ENCODE data around the gene NPIPA5. TPM values are rescaled to one million over a fixed set of nuclear protein-coding genes. Genes with fewer than 3 reads are reported as not detected.
A peak's percentile ranks its signal among the peaks of the same experiment; 100 is the strongest.
"Not testable (repeated sequence)": the region's sequence is repeated elsewhere in the genome, so short reads cannot be mapped to it uniquely, and the experiment has no call there.

Gene NPIPA5
- total RNA-seq, 1 donor from 2014 or later, result 8.5 TPM

DNA sequence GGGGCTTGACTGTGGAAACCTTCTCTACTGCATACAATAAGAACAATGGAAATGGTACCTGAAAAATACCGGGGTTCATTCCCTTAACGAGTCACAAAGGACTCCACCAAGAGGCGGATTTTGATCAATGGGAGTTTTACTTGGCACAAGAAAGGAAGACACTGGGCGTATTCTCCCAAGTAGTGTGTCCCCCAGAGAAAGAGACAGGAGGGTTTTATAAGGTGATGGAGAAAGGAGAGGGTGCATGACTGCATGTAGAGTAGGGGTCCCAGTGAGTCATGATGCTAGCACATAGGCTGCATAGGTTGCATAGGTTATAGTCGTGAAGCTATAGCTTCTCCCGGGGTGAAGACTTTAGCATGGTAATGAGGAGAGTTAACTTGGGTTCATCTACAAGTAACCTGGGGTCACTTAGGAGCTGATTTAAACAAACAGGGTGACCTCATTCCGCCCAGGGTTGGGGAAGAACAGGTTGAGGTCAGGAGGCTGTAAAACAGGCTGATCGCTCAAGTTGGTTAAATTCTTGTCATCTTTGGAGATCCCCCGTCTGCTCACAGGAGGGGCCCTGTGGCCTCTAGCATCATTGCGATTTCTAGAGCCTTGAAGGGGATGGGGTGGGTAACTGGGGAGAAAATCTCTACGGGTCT is 19.0 kb upstream of the NPIPA5 start:
- Mint-ChIP-seq H3K27me3 (no peaks in the 10 kb centered on the region), H3K4me3 (ENCODE audit: low read depth) (peak overlapping the region; percentile 83), H3K36me3 (ENCODE audit: insufficient read depth) (peaks cover 12% of the 10 kb centered on the region), H3K4me1 (ENCODE audit: low read depth) (peaks cover 25% of the 10 kb centered on the region), H3K27ac (peak overlapping the region; percentile 62), H3K9me3 (ENCODE audit: low read depth) (no peaks in the 10 kb centered on the region)
- TF ChIP-seq, protein P1, sequence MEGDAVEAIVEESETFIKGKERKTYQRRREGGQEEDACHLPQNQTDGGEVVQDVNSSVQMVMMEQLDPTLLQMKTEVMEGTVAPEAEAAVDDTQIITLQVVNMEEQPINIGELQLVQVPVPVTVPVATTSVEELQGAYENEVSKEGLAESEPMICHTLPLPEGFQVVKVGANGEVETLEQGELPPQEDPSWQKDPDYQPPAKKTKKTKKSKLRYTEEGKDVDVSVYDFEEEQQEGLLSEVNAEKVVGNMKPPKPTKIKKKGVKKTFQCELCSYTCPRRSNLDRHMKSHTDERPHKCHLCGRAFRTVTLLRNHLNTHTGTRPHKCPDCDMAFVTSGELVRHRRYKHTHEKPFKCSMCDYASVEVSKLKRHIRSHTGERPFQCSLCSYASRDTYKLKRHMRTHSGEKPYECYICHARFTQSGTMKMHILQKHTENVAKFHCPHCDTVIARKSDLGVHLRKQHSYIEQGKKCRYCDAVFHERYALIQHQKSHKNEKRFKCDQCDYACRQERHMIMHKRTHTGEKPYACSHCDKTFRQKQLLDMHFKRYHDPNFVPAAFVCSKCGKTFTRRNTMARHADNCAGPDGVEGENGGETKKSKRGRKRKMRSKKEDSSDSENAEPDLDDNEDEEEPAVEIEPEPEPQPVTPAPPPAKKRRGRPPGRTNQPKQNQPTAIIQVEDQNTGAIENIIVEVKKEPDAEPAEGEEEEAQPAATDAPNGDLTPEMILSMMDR (IDR thresholded peaks at IDR 0.05; ENCODE audit: unreplicated experiment), result no peak
- no peak for DNase-seq (ENCODE audit: low spot score, unreplicated experiment)

GRCh38 chr16:15396509-15396829 is 18.4 kb upstream of the NPIPA5 start:
- peaks cover 25% of the 10 kb centered on the region for H3K4me1 Mint-ChIP-seq (ENCODE audit: low read depth)
- not testable (repeated sequence) for DNase-seq (ENCODE audit: low spot score, unreplicated experiment); H3K9me3 Mint-ChIP-seq (ENCODE audit: low read depth); H3K27me3 Mint-ChIP-seq
- H3K36me3 Mint-ChIP-seq (ENCODE audit: insufficient read depth), result peaks cover 12% of the 10 kb centered on the region
- peak overlapping the region; percentile 83 for H3K4me3 Mint-ChIP-seq (ENCODE audit: low read depth)
- H3K27ac Mint-ChIP-seq, result peak overlapping the region; percentile 62

- not testable (repeated sequence) for H3K27me3 Mint-ChIP-seq; H3K9me3 Mint-ChIP-seq (ENCODE audit: low read depth)
- Mint-ChIP-seq H3K27ac (peak within 1 kb of the TSS; percentile 62), H3K4me3 (ENCODE audit: low read depth) (peak within 1 kb of the TSS; percentile 83), H3K4me1 (ENCODE audit: low read depth) (peaks cover 25% of the 10 kb centered on the region), H3K36me3 (ENCODE audit: insufficient read depth) (peaks cover 12% of the 10 kb centered on the region)
- peak; percentile 36 for DNase-seq (ENCODE audit: low spot score, unreplicated experiment)
Observed at GRCh38 chr16:15395631-15396508, 17.8 kb upstream of the NPIPA5 start, which contains the start of gene MPV17L. Gene MPV17L, plus strand, starts transcription at chr16:15395754. Its CDS starts 144 bp downstream, at chr16:15395898.

- not testable (repeated sequence) for H3K9me3 Mint-ChIP-seq (ENCODE audit: low read depth); H3K27ac Mint-ChIP-seq; H3K36me3 Mint-ChIP-seq (ENCODE audit: insufficient read depth); DNase-seq (ENCODE audit: low spot score, unreplicated experiment); H3K27me3 Mint-ChIP-seq; H3K4me3 Mint-ChIP-seq (ENCODE audit: low read depth)
- peaks cover 12% of the 10 kb centered on the region for H3K4me1 Mint-ChIP-seq (ENCODE audit: low read depth)
Observed at GRCh38 chr16:15393025-15393424, 14.9 kb upstream of the NPIPA5 start.

- DNase-seq (ENCODE audit: low spot score, unreplicated experiment); H3K9me3 Mint-ChIP-seq (ENCODE audit: low read depth); H3K4me1 Mint-ChIP-seq (ENCODE audit: low read depth); H3K4me3 Mint-ChIP-seq (ENCODE audit: low read depth); H3K27ac Mint-ChIP-seq; H3K36me3 Mint-ChIP-seq (ENCODE audit: insufficient read depth); H3K27me3 Mint-ChIP-seq: not testable (repeated sequence)
Observed at GRCh38 chr16:15389916-15390315, 11.8 kb upstream of the NPIPA5 start.

GRCh38 chr16:15388060-15388459 is 10.0 kb upstream of the NPIPA5 start:
- H3K27me3 Mint-ChIP-seq; H3K4me3 Mint-ChIP-seq (ENCODE audit: low read depth); H3K36me3 Mint-ChIP-seq (ENCODE audit: insufficient read depth); H3K9me3 Mint-ChIP-seq (ENCODE audit: low read depth); H3K4me1 Mint-ChIP-seq (ENCODE audit: low read depth); DNase-seq (ENCODE audit: low spot score, unreplicated experiment); H3K27ac Mint-ChIP-seq: not testable (repeated sequence)

- H3K27ac Mint-ChIP-seq, result peak overlapping the region; percentile 76
- not testable (repeated sequence) for H3K27me3 Mint-ChIP-seq; H3K4me3 Mint-ChIP-seq (ENCODE audit: low read depth); H3K4me1 Mint-ChIP-seq (ENCODE audit: low read depth); H3K36me3 Mint-ChIP-seq (ENCODE audit: insufficient read depth); DNase-seq (ENCODE audit: low spot score, unreplicated experiment); H3K9me3 Mint-ChIP-seq (ENCODE audit: low read depth)
Observed at GRCh38 chr16:15382810-15383209, 4.7 kb upstream of the NPIPA5 start.

DNA sequence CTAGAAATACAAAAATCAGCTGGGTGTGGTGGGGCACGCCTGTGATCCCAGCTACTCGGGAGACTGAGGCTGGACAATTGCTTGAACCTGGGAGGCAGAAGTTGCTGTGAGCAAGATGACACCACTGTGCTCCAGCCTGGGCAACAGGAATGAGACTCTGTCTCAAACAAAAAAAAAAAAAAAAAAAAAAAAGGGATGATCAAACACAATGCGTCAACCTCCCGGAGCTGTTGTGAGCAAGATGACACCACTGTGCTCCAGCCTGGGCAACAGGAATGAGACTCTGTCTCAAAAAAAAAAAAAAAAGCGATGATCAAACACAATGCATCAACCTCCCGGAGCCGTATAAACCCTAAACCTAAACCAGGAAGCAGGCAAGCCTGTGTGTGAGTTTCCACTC is 20.6 kb downstream of the NPIPA5 start:
- H3K36me3 Mint-ChIP-seq (ENCODE audit: insufficient read depth); H3K4me3 Mint-ChIP-seq (ENCODE audit: low read depth); H3K4me1 Mint-ChIP-seq (ENCODE audit: low read depth); DNase-seq (ENCODE audit: low spot score, unreplicated experiment); H3K27me3 Mint-ChIP-seq; H3K9me3 Mint-ChIP-seq (ENCODE audit: low read depth); H3K27ac Mint-ChIP-seq: not testable (repeated sequence)

- not testable (repeated sequence) for H3K4me1 Mint-ChIP-seq (ENCODE audit: low read depth); DNase-seq (ENCODE audit: low spot score, unreplicated experiment); H3K36me3 Mint-ChIP-seq (ENCODE audit: insufficient read depth); H3K9me3 Mint-ChIP-seq (ENCODE audit: low read depth); H3K27me3 Mint-ChIP-seq; H3K27ac Mint-ChIP-seq; H3K4me3 Mint-ChIP-seq (ENCODE audit: low read depth)
Observed at GRCh38 chr16:15354846-15355245, 23.2 kb downstream of the NPIPA5 start.

DNA sequence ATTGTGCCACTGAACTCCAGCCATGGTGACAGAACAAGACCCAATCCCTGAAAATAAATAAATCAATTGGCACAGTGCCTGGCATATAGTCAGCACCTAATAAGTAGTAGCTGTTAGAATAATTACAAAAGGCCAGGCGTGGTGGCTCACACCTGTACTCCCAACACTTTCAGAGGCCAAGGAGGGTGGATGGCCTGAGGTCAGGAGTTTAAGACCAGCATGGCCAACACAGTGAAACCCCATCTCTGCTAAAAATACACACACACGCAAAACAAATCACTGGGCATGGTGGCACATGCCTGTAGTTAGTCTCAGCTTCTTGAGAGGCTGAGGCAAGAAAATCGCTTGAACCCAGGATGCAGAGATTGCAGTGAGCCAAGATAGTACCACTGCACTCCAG is 25.2 kb downstream of the NPIPA5 start:
- DNase-seq (ENCODE audit: low spot score, unreplicated experiment); H3K27me3 Mint-ChIP-seq; H3K4me3 Mint-ChIP-seq (ENCODE audit: low read depth); H3K36me3 Mint-ChIP-seq (ENCODE audit: insufficient read depth); H3K27ac Mint-ChIP-seq; H3K4me1 Mint-ChIP-seq (ENCODE audit: low read depth); H3K9me3 Mint-ChIP-seq (ENCODE audit: low read depth): not testable (repeated sequence)

- H3K4me1 Mint-ChIP-seq (ENCODE audit: low read depth); H3K9me3 Mint-ChIP-seq (ENCODE audit: low read depth); H3K36me3 Mint-ChIP-seq (ENCODE audit: insufficient read depth); H3K4me3 Mint-ChIP-seq (ENCODE audit: low read depth); H3K27me3 Mint-ChIP-seq; H3K27ac Mint-ChIP-seq; DNase-seq (ENCODE audit: low spot score, unreplicated experiment): not testable (repeated sequence)
Observed at GRCh38 chr16:15351745-15352144, 26.3 kb downstream of the NPIPA5 start.

DNA sequence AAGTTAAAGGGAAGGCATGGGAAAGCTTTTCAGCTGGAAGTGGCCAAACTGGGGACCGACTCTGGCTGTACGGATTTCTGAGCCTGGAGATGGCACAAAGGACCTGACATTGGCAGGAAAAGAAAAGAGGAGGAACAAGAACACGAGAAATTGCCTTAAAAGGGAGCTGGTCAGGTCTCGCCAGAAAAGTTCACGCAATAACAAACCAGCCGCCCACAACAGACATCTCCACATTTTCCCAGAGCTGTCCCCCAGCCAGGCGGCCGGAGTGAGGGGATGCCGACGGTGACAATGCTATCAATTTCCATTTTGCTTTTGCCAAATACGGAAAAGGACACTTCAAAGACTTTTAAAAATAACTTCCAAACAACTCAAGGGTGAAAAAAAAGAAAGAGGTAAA is 26.8 kb downstream of the NPIPA5 start:
- H3K4me3 Mint-ChIP-seq (ENCODE audit: low read depth), result not testable (repeated sequence)

More for the DNA sequence above, 26.8 kb downstream of the NPIPA5 start:
- H3K9me3 Mint-ChIP-seq (ENCODE audit: low read depth); DNase-seq (ENCODE audit: low spot score, unreplicated experiment); H3K4me1 Mint-ChIP-seq (ENCODE audit: low read depth); H3K36me3 Mint-ChIP-seq (ENCODE audit: insufficient read depth); H3K27me3 Mint-ChIP-seq; H3K27ac Mint-ChIP-seq: not testable (repeated sequence)

Measured in progenitor cell of endocrine pancreas (in vitro differentiated cells).